Liver (tissue), 9 donors: ENCODE results near the gene KAT14. TPM values are rescaled to one million over a fixed set of nuclear protein-coding genes. Genes with fewer than 3 reads are reported as not detected.

Experiments used
- DNase-seq: peaks from one replicate; pipeline ENCODE4 v3.0.0-alpha.2; 2017; ENCODE audit warnings: low spot score
- H3K27ac ChIP-seq, 2 donors: one replicate each; pipeline ENCODE4 v1.7.0; 2013; ENCODE audit warnings: inconsistent platforms in 2 of 2, low read length in 2 of 2, control low read depth in 1 of 2, low read depth in 1 of 2, mild to moderate bottlenecking in 1 of 2
- H3K27me3 ChIP-seq, 4 donors: one replicate each; pipeline versions ENCODE4 v1.6.1 to v1.7.0; 2013; ENCODE audit warnings: low read length in 3 of 4, inconsistent platforms in 1 of 4, mild to moderate bottlenecking in 1 of 4, moderate library complexity in 1 of 4; ENCODE audit not compliant: control insufficient read depth in 4 of 4, insufficient read depth in 4 of 4
- H3K36me3 ChIP-seq, 4 donors: one replicate each; pipeline versions ENCODE4 v1.6.1 to v1.7.0; 2013; ENCODE audit warnings: low read length in 3 of 4, mild to moderate bottlenecking in 3 of 4, low read depth in 1 of 4, moderate library complexity in 1 of 4; ENCODE audit not compliant: control insufficient read depth in 4 of 4, insufficient read depth in 3 of 4
- H3K4me1 ChIP-seq, 4 donors: one replicate each; pipeline versions ENCODE4 v1.6.1 to v1.7.0; 2013; ENCODE audit warnings: low read length in 3 of 4, mild to moderate bottlenecking in 3 of 4, moderate library complexity in 1 of 4; ENCODE audit not compliant: control insufficient read depth in 4 of 4, insufficient read depth in 4 of 4
- H3K4me3 ChIP-seq, 3 donors: one replicate each; pipeline versions ENCODE4 v1.6.1 to v1.7.0; 2013; ENCODE audit warnings: low read length in 3 of 3, control low read depth in 1 of 3, low read depth in 1 of 3, mild to moderate bottlenecking in 1 of 3
- H3K9ac ChIP-seq, 2 donors: one replicate each; pipeline ENCODE4 v1.7.0; 2013; ENCODE audit warnings: low read length in 2 of 2, mild to moderate bottlenecking in 2 of 2, moderate library complexity in 2 of 2, control low read depth in 1 of 2, low read depth in 1 of 2
- H3K9me3 ChIP-seq, 4 donors: one replicate each; pipeline versions ENCODE4 v1.6.1 to v1.7.0; 2013; ENCODE audit warnings: low read length in 3 of 4; ENCODE audit not compliant: control insufficient read depth in 4 of 4
- EGR1 ChIP-seq, 2 donors: IDR thresholded peaks; 2 replicates each; pipeline ENCODE4 v1.6.1; 2016 to 2018; ENCODE audit warnings: antibody characterized with exemption in 2 of 2, low read depth in 2 of 2
- HNF4A ChIP-seq, 2 donors: conservative IDR thresholded peaks; 2 replicates each; pipeline ENCODE4 v1.6.1; 2016; ENCODE audit warnings: antibody characterized with exemption in 2 of 2, mild to moderate bottlenecking in 2 of 2
- HNF4G ChIP-seq: IDR thresholded peaks from 2 replicates; pipeline ENCODE4 v1.6.1; 2016; ENCODE audit warnings: antibody characterized with exemption
- JUND ChIP-seq, 2 donors: IDR thresholded peaks; 2 replicates each; pipeline ENCODE4 v1.6.1; 2016; ENCODE audit warnings: antibody characterized with exemption in 2 of 2
- NR2F2 ChIP-seq: IDR thresholded peaks from 2 replicates; pipeline ENCODE4 v1.6.1; 2016; ENCODE audit warnings: antibody characterized with exemption
- RAD21 ChIP-seq, 2 donors: IDR thresholded peaks; 2 replicates each; pipeline ENCODE4 v1.6.1; 2016; ENCODE audit warnings: antibody characterized with exemption in 2 of 2, mild to moderate bottlenecking in 2 of 2
- RXRA ChIP-seq, 2 donors: IDR thresholded peaks; 2 replicates each; pipeline ENCODE4 v1.6.1; 2017 to 2018; ENCODE audit warnings: antibody characterized with exemption in 2 of 2, mild to moderate bottlenecking in 1 of 2
- SP1 ChIP-seq: IDR thresholded peaks from 2 replicates; pipeline ENCODE4 v1.6.1; 2018; ENCODE audit warnings: antibody characterized with exemption, mild to moderate bottlenecking
- TAF1 ChIP-seq: conservative IDR thresholded peaks from 2 replicates; pipeline ENCODE4 v1.6.1; 2016; ENCODE audit warnings: antibody characterized with exemption, mild to moderate bottlenecking
- WGBS: extraction: QIAGEN DNeasy Blood & Tissue Kit; methylation state at CpG from one replicate; pipeline ENCODE4 v1.1.7; 2013; 5-methylcytosine and 5-hydroxymethylcytosine counted together
- polyA plus RNA-seq, 2 donors: library from polyadenylated mRNA; stranded (reverse) in 1 of 2; unstranded in 1 of 2; fragments of 200-250 nt in 1 of 2; fragments of >200 nt in 1 of 2; fragmentation: Nextera tagmentation in 1 of 2; extraction: Ambion mirVana in 1 of 2; gene quantifications; one replicate each; pipeline versions ENCODE4 v1.2.1 to v1.2.3, GENCODE V29; 2013 to 2015
- total RNA-seq, 2 donors: library from RNA; depleted of rRNA; stranded (reverse); fragments of >200 nt; gene quantifications; one replicate each; pipeline ENCODE4 v1.2.3, GENCODE V29; 2014
- TF ChIP-seq, protein P1 (sequence below): IDR thresholded peaks from 2 replicates; pipeline ENCODE4 v1.6.1; 2016; ENCODE audit warnings: antibody characterized with exemption
- TF ChIP-seq, protein P2 (sequence below): IDR thresholded peaks from 2 replicates; pipeline ENCODE4 v1.6.1; 2016; ENCODE audit warnings: antibody characterized with exemption, mild to moderate bottlenecking
- TF ChIP-seq, protein P3 (sequence below): fragments of 150-350 bp; IDR thresholded peaks from 2 replicates; pipeline ENCODE4 v1.5.1; 2017; ENCODE audit warnings: improper control_type of control experiment, low read depth, low read length; ENCODE audit not compliant: missing input control
- TF ChIP-seq, protein P4 (sequence below): IDR thresholded peaks from 2 replicates; pipeline ENCODE4 v1.6.1; 2016; ENCODE audit warnings: antibody characterized with exemption
- donor health status: healthy.
- donor health status: healthy.
- donor health status: healthy.
- donor health status: healthy.
- donor health status: healthy.

Gene KAT14
- total and polyA plus RNA-seq, 4 donors: 5.5 to 10.2 (median 6.2) TPM

DNA sequence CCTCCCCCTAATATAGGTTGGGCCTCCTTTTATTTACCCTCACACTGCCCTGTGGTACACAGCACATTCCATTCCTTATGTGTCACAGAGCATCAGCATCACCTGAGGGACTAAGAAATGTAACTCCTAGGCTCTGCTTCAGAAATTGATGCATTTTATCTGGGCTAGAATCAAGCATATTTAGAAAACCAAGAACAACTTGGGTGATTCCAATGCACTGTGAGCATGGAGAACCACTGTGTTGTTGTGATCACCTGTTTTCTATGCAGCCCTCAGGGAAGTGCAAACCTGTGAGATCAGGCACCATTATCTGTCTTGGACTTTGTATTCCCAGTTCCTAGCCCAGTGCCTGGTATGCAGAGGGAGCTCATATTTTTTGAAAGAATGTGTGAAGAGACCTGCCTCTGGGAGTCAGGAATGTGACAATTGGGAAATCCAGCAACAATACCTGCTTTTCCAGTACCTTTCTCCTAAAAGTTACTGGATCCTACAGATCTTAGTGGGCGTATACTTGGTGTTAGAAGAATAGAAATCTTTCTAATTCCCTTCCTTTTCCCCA, 7.0 kb downstream of the KAT14 start:
- Histone ChIP-seq H3K9ac (no peak overlapping the region), H3K9me3 (no peaks in the 10 kb centered on the region), H3K27me3 (no peaks in the 10 kb centered on the region), H3K4me1 (peaks cover 0 to 6% (median 5%) of the 10 kb centered on the region in 4 donors), H3K27ac (no peak overlapping the region), H3K36me3 (peaks cover under 1 to 15% (median 8%) of the 10 kb centered on the region in 4 donors), H3K4me3 (no peak overlapping the region)
- no peak for DNase-seq
- WGBS: 91% methylated on average over 1 of the region's 1 CpG
- peak; percentile 23 for TF ChIP-seq HNF4G
- TF ChIP-seq, protein P1, sequence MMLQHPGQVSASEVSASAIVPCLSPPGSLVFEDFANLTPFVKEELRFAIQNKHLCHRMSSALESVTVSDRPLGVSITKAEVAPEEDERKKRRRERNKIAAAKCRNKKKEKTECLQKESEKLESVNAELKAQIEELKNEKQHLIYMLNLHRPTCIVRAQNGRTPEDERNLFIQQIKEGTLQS: no peak
- peak; percentile 41 for TF ChIP-seq SP1
- TF ChIP-seq HNF4A (conservative IDR thresholded peaks at IDR 0.05): peak in 1 of 2 donors; percentile 18

DNA sequence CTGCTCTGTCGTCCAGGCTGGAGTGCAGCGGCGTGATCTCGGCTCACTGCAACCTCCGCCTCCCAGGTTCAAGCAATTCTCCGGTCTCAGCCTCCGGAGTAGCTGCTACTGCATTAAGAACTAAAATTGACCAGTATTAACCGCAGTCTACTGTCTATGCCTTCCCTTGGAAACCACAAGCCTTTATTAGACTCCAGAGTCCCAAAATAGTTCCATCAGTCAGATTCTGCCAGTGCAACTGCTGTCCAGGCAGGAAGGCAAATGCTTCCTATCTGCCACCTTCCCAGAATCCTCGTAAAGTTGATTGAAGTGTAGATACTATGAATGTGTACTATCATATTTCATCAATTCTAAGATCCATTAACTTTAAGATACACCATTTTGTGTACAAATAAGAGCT, 16.7 kb downstream of the KAT14 start:
- no peaks in the 10 kb centered on the region for H3K27me3 ChIP-seq
- no peak overlapping the region for H3K4me3 ChIP-seq
- H3K9me3 ChIP-seq: no peaks in the 10 kb centered on the region
- H3K9ac ChIP-seq: no peak overlapping the region
- H3K4me1 ChIP-seq: no peaks in the 10 kb centered on the region
- no peak for TF ChIP-seq TAF1
- TF ChIP-seq, protein P2, sequence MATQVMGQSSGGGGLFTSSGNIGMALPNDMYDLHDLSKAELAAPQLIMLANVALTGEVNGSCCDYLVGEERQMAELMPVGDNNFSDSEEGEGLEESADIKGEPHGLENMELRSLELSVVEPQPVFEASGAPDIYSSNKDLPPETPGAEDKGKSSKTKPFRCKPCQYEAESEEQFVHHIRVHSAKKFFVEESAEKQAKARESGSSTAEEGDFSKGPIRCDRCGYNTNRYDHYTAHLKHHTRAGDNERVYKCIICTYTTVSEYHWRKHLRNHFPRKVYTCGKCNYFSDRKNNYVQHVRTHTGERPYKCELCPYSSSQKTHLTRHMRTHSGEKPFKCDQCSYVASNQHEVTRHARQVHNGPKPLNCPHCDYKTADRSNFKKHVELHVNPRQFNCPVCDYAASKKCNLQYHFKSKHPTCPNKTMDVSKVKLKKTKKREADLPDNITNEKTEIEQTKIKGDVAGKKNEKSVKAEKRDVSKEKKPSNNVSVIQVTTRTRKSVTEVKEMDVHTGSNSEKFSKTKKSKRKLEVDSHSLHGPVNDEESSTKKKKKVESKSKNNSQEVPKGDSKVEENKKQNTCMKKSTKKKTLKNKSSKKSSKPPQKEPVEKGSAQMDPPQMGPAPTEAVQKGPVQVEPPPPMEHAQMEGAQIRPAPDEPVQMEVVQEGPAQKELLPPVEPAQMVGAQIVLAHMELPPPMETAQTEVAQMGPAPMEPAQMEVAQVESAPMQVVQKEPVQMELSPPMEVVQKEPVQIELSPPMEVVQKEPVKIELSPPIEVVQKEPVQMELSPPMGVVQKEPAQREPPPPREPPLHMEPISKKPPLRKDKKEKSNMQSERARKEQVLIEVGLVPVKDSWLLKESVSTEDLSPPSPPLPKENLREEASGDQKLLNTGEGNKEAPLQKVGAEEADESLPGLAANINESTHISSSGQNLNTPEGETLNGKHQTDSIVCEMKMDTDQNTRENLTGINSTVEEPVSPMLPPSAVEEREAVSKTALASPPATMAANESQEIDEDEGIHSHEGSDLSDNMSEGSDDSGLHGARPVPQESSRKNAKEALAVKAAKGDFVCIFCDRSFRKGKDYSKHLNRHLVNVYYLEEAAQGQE: no peak
- no peak for TF ChIP-seq HNF4G
- no peak for TF ChIP-seq EGR1 (IDR thresholded peaks at IDR 0.05; ENCODE audit: low read depth in 2 of 2)
- TF ChIP-seq NR2F2: no peak
- no peak for TF ChIP-seq RAD21 (IDR thresholded peaks at IDR 0.05)
- no peak for TF ChIP-seq SP1
- TF ChIP-seq, protein P3, sequence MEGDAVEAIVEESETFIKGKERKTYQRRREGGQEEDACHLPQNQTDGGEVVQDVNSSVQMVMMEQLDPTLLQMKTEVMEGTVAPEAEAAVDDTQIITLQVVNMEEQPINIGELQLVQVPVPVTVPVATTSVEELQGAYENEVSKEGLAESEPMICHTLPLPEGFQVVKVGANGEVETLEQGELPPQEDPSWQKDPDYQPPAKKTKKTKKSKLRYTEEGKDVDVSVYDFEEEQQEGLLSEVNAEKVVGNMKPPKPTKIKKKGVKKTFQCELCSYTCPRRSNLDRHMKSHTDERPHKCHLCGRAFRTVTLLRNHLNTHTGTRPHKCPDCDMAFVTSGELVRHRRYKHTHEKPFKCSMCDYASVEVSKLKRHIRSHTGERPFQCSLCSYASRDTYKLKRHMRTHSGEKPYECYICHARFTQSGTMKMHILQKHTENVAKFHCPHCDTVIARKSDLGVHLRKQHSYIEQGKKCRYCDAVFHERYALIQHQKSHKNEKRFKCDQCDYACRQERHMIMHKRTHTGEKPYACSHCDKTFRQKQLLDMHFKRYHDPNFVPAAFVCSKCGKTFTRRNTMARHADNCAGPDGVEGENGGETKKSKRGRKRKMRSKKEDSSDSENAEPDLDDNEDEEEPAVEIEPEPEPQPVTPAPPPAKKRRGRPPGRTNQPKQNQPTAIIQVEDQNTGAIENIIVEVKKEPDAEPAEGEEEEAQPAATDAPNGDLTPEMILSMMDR: no peak
- TF ChIP-seq, protein P4, sequence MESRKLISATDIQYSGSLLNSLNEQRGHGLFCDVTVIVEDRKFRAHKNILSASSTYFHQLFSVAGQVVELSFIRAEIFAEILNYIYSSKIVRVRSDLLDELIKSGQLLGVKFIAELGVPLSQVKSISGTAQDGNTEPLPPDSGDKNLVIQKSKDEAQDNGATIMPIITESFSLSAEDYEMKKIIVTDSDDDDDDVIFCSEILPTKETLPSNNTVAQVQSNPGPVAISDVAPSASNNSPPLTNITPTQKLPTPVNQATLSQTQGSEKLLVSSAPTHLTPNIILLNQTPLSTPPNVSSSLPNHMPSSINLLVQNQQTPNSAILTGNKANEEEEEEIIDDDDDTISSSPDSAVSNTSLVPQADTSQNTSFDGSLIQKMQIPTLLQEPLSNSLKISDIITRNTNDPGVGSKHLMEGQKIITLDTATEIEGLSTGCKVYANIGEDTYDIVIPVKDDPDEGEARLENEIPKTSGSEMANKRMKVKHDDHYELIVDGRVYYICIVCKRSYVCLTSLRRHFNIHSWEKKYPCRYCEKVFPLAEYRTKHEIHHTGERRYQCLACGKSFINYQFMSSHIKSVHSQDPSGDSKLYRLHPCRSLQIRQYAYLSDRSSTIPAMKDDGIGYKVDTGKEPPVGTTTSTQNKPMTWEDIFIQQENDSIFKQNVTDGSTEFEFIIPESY: no peak
- TF ChIP-seq, protein P1: no peak
- no peak for TF ChIP-seq RXRA (IDR thresholded peaks at IDR 0.05)
- no peak for TF ChIP-seq HNF4A (conservative IDR thresholded peaks at IDR 0.05)
- TF ChIP-seq JUND (IDR thresholded peaks at IDR 0.05): no peak
- no peak overlapping the region for H3K27ac ChIP-seq
- whole genome bisulfite sequencing: 97% methylated on average over 9 of the region's 9 CpGs
- DNase-seq: no peak
- peaks cover 5 to 29% (median 12%) of the 10 kb centered on the region in 4 donors for H3K36me3 ChIP-seq
